GM10847 (cell line): ENCODE data around the gene SHISAL1.

Experiments
- POLR2A ChIP-seq: IDR thresholded peaks from 2 replicates; pipeline ENCODE4 v1.6.1; 2011; ENCODE audit not compliant: insufficient read length; ENCODE audit errors: extremely low read depth

SHISAL1 gene

GRCh38 chr22:44317886-44318637 lies 5.3 kb upstream of the SHISAL1 start:
- TF ChIP-seq POLR2A, result no peak

- TF ChIP-seq POLR2A, result no peak
Observed at GRCh38 chr22:44317123-44317444, 4.3 kb upstream of the SHISAL1 start.

GRCh38 chr22:44316393-44317122 lies 3.8 kb upstream of the SHISAL1 start:
- TF ChIP-seq POLR2A, result no peak

- no peak for TF ChIP-seq POLR2A
Observed at GRCh38 chr22:44314425-44315067, 1.8 kb upstream of the SHISAL1 start.

- TF ChIP-seq POLR2A, result no peak
Observed at GRCh38 chr22:44313385-44314006, 745 bp upstream of the SHISAL1 start.

- TF ChIP-seq POLR2A, result no peak
Observed at GRCh38 chr22:44311855-44312170, 938 bp downstream of the SHISAL1 start.

GRCh38 chr22:44311104-44311854 lies 1.5 kb downstream of the SHISAL1 start:
- no peak for TF ChIP-seq POLR2A

GRCh38 chr22:44309647-44310046 lies 3.1 kb downstream of the SHISAL1 start:
- TF ChIP-seq POLR2A, result no peak

- no peak for TF ChIP-seq POLR2A
Observed at GRCh38 chr22:44309137-44309536, 3.6 kb downstream of the SHISAL1 start.

- TF ChIP-seq POLR2A, result no peak
Observed at GRCh38 chr22:44307509-44308169, 5.1 kb downstream of the SHISAL1 start.

- no peak for TF ChIP-seq POLR2A
Observed at GRCh38 chr22:44305888-44306287, 6.9 kb downstream of the SHISAL1 start.

- TF ChIP-seq POLR2A, result no peak
Observed at GRCh38 chr22:44305455-44305854, 7.3 kb downstream of the SHISAL1 start.

- no peak for TF ChIP-seq POLR2A
Observed at GRCh38 chr22:44304911-44305310, 7.8 kb downstream of the SHISAL1 start.

GRCh38 chr22:44304354-44304753 lies 8.4 kb downstream of the SHISAL1 start:
- TF ChIP-seq POLR2A, result no peak

GRCh38 chr22:44301039-44301438 lies 11.7 kb downstream of the SHISAL1 start:
- no peak for TF ChIP-seq POLR2A
